AG04450 (cell line): ENCODE results near the gene CDH13. TPM values are rescaled to one million over a fixed set of nuclear protein-coding genes. Genes with fewer than 3 reads are reported as not detected.

Experiments used
- CTCF ChIA-PET: fragments of 300-600, 350-600 bp; formaldehyde crosslinking; extraction: SDS; loops from one replicate; lab custom pipeline; 2022; ENCODE audit warnings: antibody characterized with exemption, inconsistent platforms; lab: Charles Lee
- POLR2A ChIA-PET: fragments of 350-600 bp; formaldehyde crosslinking; extraction: SDS; loops from one replicate; lab custom pipeline; 2021; ENCODE audit warnings: antibody characterized with exemption, inconsistent platforms; lab: Yijun Ruan, JAX
- DNase-seq: peaks from one replicate; pipeline ENCODE4 v3.0.0-alpha.2; 2011; ENCODE audit warnings: low read depth, low spot score
- H3K27ac ChIP-seq: one replicate; pipeline ENCODE4 v1.5.1; 2012; ENCODE audit warnings: low read depth, low read length, control low read depth
- H3K27me3 ChIP-seq: one replicate; pipeline ENCODE4 v1.6.0; 2012; ENCODE audit warnings: low read length; ENCODE audit not compliant: control insufficient read depth, insufficient read depth
- H3K4me3 ChIP-seq: 2 replicates; pipeline ENCODE4 v1.5.1; 2011; ENCODE audit warnings: mild to moderate bottlenecking, low read depth, low read length, control low read depth
- H3K9me3 ChIP-seq: 2 replicates; pipeline ENCODE4 v1.5.1; 2012; ENCODE audit warnings: low read length; ENCODE audit not compliant: control insufficient read depth, insufficient read depth
- polyA plus RNA-seq: library from polyadenylated mRNA; depleted of rRNA; stranded (reverse); fragments of >200 nt; gene quantifications from 2 replicates; pipeline ENCODE4 v1.2.3, GENCODE V29; 2011
- TF ChIP-seq, protein P1 (sequence below): IDR thresholded peaks from 2 replicates; pipeline ENCODE4 v1.5.1; 2011; ENCODE audit warnings: low read depth, low read length, control low read depth, inconsistent platforms

The CDH13 gene
- polyA plus RNA-seq, 1 experiment = 55.0 TPM

GRCh38 chr16:82585675-82586074 is 41.1 kb upstream of the CDH13 start:
- ChIA-PET CTCF (interaction anchor here (1.2 kb wide), 1 partner anchor 322 kb away, joined by 5 read pairs; no protein-coding TSS in a partner anchor), POLR2A (no interaction called here)
- peaks cover 3% of the 10 kb centered on the region for H3K27me3 ChIP-seq
- H3K9me3 ChIP-seq = no peaks in the 10 kb centered on the region; the same call in 1 of the 2 replicates
- TF ChIP-seq, protein P1, sequence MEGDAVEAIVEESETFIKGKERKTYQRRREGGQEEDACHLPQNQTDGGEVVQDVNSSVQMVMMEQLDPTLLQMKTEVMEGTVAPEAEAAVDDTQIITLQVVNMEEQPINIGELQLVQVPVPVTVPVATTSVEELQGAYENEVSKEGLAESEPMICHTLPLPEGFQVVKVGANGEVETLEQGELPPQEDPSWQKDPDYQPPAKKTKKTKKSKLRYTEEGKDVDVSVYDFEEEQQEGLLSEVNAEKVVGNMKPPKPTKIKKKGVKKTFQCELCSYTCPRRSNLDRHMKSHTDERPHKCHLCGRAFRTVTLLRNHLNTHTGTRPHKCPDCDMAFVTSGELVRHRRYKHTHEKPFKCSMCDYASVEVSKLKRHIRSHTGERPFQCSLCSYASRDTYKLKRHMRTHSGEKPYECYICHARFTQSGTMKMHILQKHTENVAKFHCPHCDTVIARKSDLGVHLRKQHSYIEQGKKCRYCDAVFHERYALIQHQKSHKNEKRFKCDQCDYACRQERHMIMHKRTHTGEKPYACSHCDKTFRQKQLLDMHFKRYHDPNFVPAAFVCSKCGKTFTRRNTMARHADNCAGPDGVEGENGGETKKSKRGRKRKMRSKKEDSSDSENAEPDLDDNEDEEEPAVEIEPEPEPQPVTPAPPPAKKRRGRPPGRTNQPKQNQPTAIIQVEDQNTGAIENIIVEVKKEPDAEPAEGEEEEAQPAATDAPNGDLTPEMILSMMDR = no peak
- no peak for DNase-seq
- no peak overlapping the region for H3K4me3 ChIP-seq
- no peak overlapping the region for H3K27ac ChIP-seq

DNA sequence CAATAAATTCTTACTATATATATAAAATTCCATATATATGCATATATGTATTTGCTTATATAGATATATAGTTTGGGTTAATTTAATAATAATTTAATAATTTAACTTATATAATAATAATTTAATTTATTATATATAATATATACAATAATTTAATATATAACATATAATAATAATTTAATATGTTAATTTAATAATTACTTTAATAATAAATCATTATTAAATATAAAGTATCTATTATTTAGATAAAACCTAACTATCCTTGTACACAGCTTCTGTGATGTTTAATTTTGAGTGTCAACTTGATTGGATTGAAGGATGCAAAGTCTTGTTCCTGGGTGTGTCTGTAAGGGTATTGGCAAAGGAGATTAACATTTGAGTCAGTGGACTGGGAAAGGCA is 40.6 kb upstream of the CDH13 start:
- DNase-seq = no peak
- ChIA-PET POLR2A (no interaction called here), CTCF (interaction anchor here (1.0 to 1.2 kb wide), 2 partner anchors 18 to 323 kb away, joined by 3 to 5 read pairs; no protein-coding TSS in a partner anchor)
- Histone ChIP-seq H3K27ac (no peak overlapping the region), H3K27me3 (peaks cover 3% of the 10 kb centered on the region), H3K9me3 (no peaks in the 10 kb centered on the region; the same call in 1 of the 2 replicates), H3K4me3 (no peak overlapping the region)
- TF ChIP-seq, protein P1 = no peak

GRCh38 chr16:82587289-82587688 is 39.5 kb upstream of the CDH13 start:
- no peak overlapping the region for H3K27ac ChIP-seq
- DNase-seq = no peak
- CTCF ChIA-PET = interaction anchor here (0.6 kb wide), 1 partner anchor 814 kb away, joined by 4 read pairs; no protein-coding TSS in a partner anchor

GRCh38 chr16:82589407-82589806 is 37.4 kb upstream of the CDH13 start:
- POLR2A ChIA-PET = no interaction called here
- CTCF ChIA-PET = interaction anchor here (0.6 kb wide), 1 partner anchor 860 kb away, joined by 3 read pairs; no protein-coding TSS in a partner anchor
- DNase-seq = no peak
- no peaks in the 10 kb centered on the region; the same call in 1 of the 2 replicates for H3K9me3 ChIP-seq
- H3K27me3 ChIP-seq = peaks cover 3% of the 10 kb centered on the region
- TF ChIP-seq, protein P1 = no peak
- no peak overlapping the region for H3K27ac ChIP-seq
- H3K4me3 ChIP-seq = no peak overlapping the region

More at GRCh38 chr16:82587289-82587688, 39.5 kb upstream of the CDH13 start:
- Histone ChIP-seq H3K9me3 (no peaks in the 10 kb centered on the region; the same call in 1 of the 2 replicates), H3K4me3 (no peak overlapping the region), H3K27me3 (peaks cover 3% of the 10 kb centered on the region)
- TF ChIP-seq, protein P1 = no peak
- POLR2A ChIA-PET = no interaction called here

- ChIA-PET POLR2A (no interaction called here), CTCF (no interaction called here)
- Histone ChIP-seq H3K9me3 (no peaks in the 10 kb centered on the region; the same call in 1 of the 2 replicates), H3K27me3 (peaks cover 12% of the 10 kb centered on the region), H3K27ac (no peak overlapping the region), H3K4me3 (no peak overlapping the region)
- no peak for DNase-seq
- TF ChIP-seq, protein P1 = no peak
Observed at GRCh38 chr16:82594114-82594513, 32.7 kb upstream of the CDH13 start.
